Neuronal stem cell (in vitro differentiated cells): ENCODE data around the gene CNTNAP5.

Experiments used
- DNase-seq: peaks from one replicate; pipeline ENCODE4 v3.0.0-alpha.2; 2013; ENCODE audit warnings: low spot score
- H2AFZ ChIP-seq: one replicate; pipeline ENCODE4 v1.6.1; 2013; ENCODE audit warnings: mild to moderate bottlenecking, low read length, inconsistent platforms
- H2AK5ac ChIP-seq: 2 replicates; pipeline ENCODE4 v1.6.1; 2013; ENCODE audit warnings: low read depth, mild to moderate bottlenecking, inconsistent platforms, low read length, moderate library complexity, mixed read lengths
- H2BK120ac ChIP-seq: 2 replicates; pipeline ENCODE4 v1.6.1; 2013; ENCODE audit warnings: low read depth, mild to moderate bottlenecking, inconsistent platforms, low read length, moderate library complexity, mixed read lengths
- H2BK12ac ChIP-seq: one replicate; pipeline ENCODE4 v1.6.1; 2013; ENCODE audit warnings: low read length, inconsistent platforms
- H2BK15ac ChIP-seq: 2 replicates; pipeline ENCODE4 v1.6.1; 2013; ENCODE audit warnings: mild to moderate bottlenecking, low read length, inconsistent platforms, mixed read lengths
- H2BK5ac ChIP-seq: one replicate; pipeline ENCODE4 v1.6.1; 2013; ENCODE audit warnings: inconsistent platforms, mild to moderate bottlenecking, low read length, moderate library complexity
- H3K14ac ChIP-seq: one replicate; pipeline ENCODE4 v1.6.1; 2013; ENCODE audit warnings: low read length, inconsistent platforms
- H3K18ac ChIP-seq: 2 replicates; pipeline ENCODE4 v1.6.1; 2013; ENCODE audit warnings: low read length, inconsistent platforms
- H3K23ac ChIP-seq: 2 replicates; pipeline ENCODE4 v1.6.1; 2013; ENCODE audit warnings: low read depth, mild to moderate bottlenecking, mixed read lengths, low read length, inconsistent platforms; ENCODE audit not compliant: poor library complexity
- H3K27ac ChIP-seq: replicated peaks from 3 replicates; pipeline ENCODE4 v1.5.1; 2013; ENCODE audit warnings: low read length, inconsistent platforms
- H3K27me3 ChIP-seq, 3 experiments: 2 replicates each; pipeline ENCODE4 v1.6.1; 2013; ENCODE audit warnings: low read length in 3 of 3, mild to moderate bottlenecking in 2 of 3, inconsistent platforms in 1 of 3, low read depth in 1 of 3, mixed read lengths in 1 of 3, moderate library complexity in 1 of 3; ENCODE audit not compliant: control insufficient read depth in 3 of 3, insufficient read depth in 3 of 3
- H3K36me3 ChIP-seq, 2 donors: replicated peaks in 1 of 2; 2 replicates each; pipeline ENCODE4 v1.6.1; 2013; ENCODE audit warnings: low read length in 2 of 2; ENCODE audit not compliant: control insufficient read depth in 2 of 2, insufficient read depth in 2 of 2
- H3K4ac ChIP-seq: 2 replicates; pipeline ENCODE4 v1.6.1; 2013; ENCODE audit warnings: inconsistent platforms, mild to moderate bottlenecking, low read length, moderate library complexity
- H3K4me1 ChIP-seq, 2 donors: 1 replicate in 1 of 2; 2 replicates in 1 of 2; pipeline ENCODE4 v1.6.1; 2013; ENCODE audit warnings: low read length in 2 of 2, low read depth in 1 of 2; ENCODE audit not compliant: control insufficient read depth in 2 of 2, insufficient read depth in 1 of 2
- H3K4me2 ChIP-seq: one replicate; pipeline ENCODE4 v1.6.1; 2013; ENCODE audit warnings: mild to moderate bottlenecking, low read length, inconsistent platforms; ENCODE audit not compliant: insufficient read depth, poor library complexity, severe bottlenecking
- H3K4me3 ChIP-seq, 2 donors: 2 replicates each; pipeline ENCODE4 v1.5.1; 2013; ENCODE audit warnings: low read length in 2 of 2, mild to moderate bottlenecking in 2 of 2, inconsistent platforms in 1 of 2, moderate library complexity in 1 of 2
- H3K79me1 ChIP-seq: one replicate; pipeline ENCODE4 v1.6.1; 2013; ENCODE audit warnings: low read depth, mild to moderate bottlenecking, inconsistent platforms, low read length, moderate library complexity
- H3K9ac ChIP-seq: one replicate; pipeline ENCODE4 v1.6.1; 2013; ENCODE audit warnings: mild to moderate bottlenecking, low read depth, low read length, inconsistent platforms; ENCODE audit not compliant: poor library complexity
- H3K9me3 ChIP-seq, 2 donors: replicated peaks in 1 of 2; 2 replicates each; pipeline versions ENCODE3 to v1.6.1; 2013; ENCODE audit warnings: low read length in 2 of 2, mild to moderate bottlenecking in 2 of 2, inconsistent platforms in 1 of 2, low read depth in 1 of 2, mixed read lengths in 1 of 2, moderate library complexity in 1 of 2; ENCODE audit not compliant: control insufficient read depth in 2 of 2, insufficient read depth in 1 of 2
- H4K8ac ChIP-seq: one replicate; pipeline ENCODE4 v1.6.1; 2013; ENCODE audit warnings: low read depth, mild to moderate bottlenecking, inconsistent platforms, low read length, moderate library complexity
- H4K91ac ChIP-seq: one replicate; pipeline ENCODE4 v1.6.1; 2013; ENCODE audit warnings: low read length, low read depth, mild to moderate bottlenecking, inconsistent platforms; ENCODE audit not compliant: poor library complexity
- WGBS, 2 donors: extraction: QIAGEN DNeasy Blood & Tissue Kit; methylation state at CpG; one replicate each; pipeline ENCODE4 v1.1.7; 2013; ENCODE audit warnings: missing lambda C conversion rate in 2 of 2, mixed read lengths in 1 of 2; ENCODE audit not compliant: insufficient read length in 2 of 2, insufficient replicate concordance in 1 of 2; ENCODE audit errors: extremely low coverage in 2 of 2; 5-methylcytosine and 5-hydroxymethylcytosine counted together

The CNTNAP5 gene

GRCh38 chr2:124162256-124162655, 137.2 kb downstream of the CNTNAP5 start:
- Histone ChIP-seq H3K79me1 (no peaks in the 10 kb centered on the region), H2BK15ac (no peak overlapping the region), H3K27ac (no peak overlapping the region), H3K4me1 (peaks cover 0 to 2% of the 10 kb centered on the region in 2 donors), H3K36me3 (no peaks in the 10 kb centered on the region), H2AFZ (no peak overlapping the region), H3K23ac (no peak overlapping the region), H3K9me3 (no peaks in the 10 kb centered on the region), H2BK5ac (no peak overlapping the region), H2BK12ac (no peak overlapping the region), H3K4ac (no peak overlapping the region), H3K4me3 (no peak overlapping the region), H3K9ac (no peak overlapping the region), H4K91ac (no peak overlapping the region), H3K4me2 (no peak overlapping the region), H3K18ac (no peak overlapping the region), H3K27me3 (no peaks in the 10 kb centered on the region), H2BK120ac (no peak overlapping the region), H3K14ac (no peak overlapping the region), H4K8ac (no peak overlapping the region), H2AK5ac (no peak overlapping the region)
- no peak for DNase-seq

- no peak overlapping the region for H3K4me3 ChIP-seq
- H2BK15ac ChIP-seq, result no peak overlapping the region
- H3K18ac ChIP-seq, result no peak overlapping the region
- no peak overlapping the region for H3K9ac ChIP-seq
- no peak overlapping the region for H2BK120ac ChIP-seq
- no peak overlapping the region for H2BK5ac ChIP-seq
- H3K79me1 ChIP-seq, result no peaks in the 10 kb centered on the region
- H3K27me3 ChIP-seq, result no peaks in the 10 kb centered on the region
- no peak overlapping the region for H2BK12ac ChIP-seq
- no peak overlapping the region for H3K4ac ChIP-seq
- no peak overlapping the region for H3K14ac ChIP-seq
- H2AK5ac ChIP-seq, result no peak overlapping the region
- H4K91ac ChIP-seq, result no peak overlapping the region
- peaks cover 0 to 2% of the 10 kb centered on the region in 2 donors for H3K4me1 ChIP-seq
- no peaks in the 10 kb centered on the region for H3K9me3 ChIP-seq
- H3K23ac ChIP-seq, result no peak overlapping the region
- H3K27ac ChIP-seq, result no peak overlapping the region
- H4K8ac ChIP-seq, result no peak overlapping the region
- no CpG with 5 or more reads among the region's 2 CpGs for WGBS, 2 donors
- DNase-seq, result no peak
- no peak overlapping the region for H3K4me2 ChIP-seq
- H2AFZ ChIP-seq, result no peak overlapping the region
- no peaks in the 10 kb centered on the region for H3K36me3 ChIP-seq
These were observed 138.8 kb downstream of the CNTNAP5 start for GRCh38 chr2:124163840-124164239.

- DNase-seq, result no peak
- Histone ChIP-seq H2AK5ac (no peak overlapping the region), H3K9ac (no peak overlapping the region), H3K27ac (no peak overlapping the region), H3K4me1 (peaks cover 0 to 2% of the 10 kb centered on the region in 2 donors), H3K14ac (no peak overlapping the region), H2BK15ac (no peak overlapping the region), H2BK5ac (no peak overlapping the region), H4K8ac (no peak overlapping the region), H2AFZ (no peak overlapping the region), H3K4ac (no peak overlapping the region), H3K23ac (no peak overlapping the region), H3K9me3 (no peaks in the 10 kb centered on the region), H3K36me3 (no peaks in the 10 kb centered on the region), H3K4me3 (no peak overlapping the region), H3K4me2 (no peak overlapping the region), H3K18ac (no peak overlapping the region), H2BK120ac (no peak overlapping the region), H2BK12ac (no peak overlapping the region), H3K27me3 (no peaks in the 10 kb centered on the region), H3K79me1 (no peaks in the 10 kb centered on the region), H4K91ac (no peak overlapping the region)
- WGBS, 2 donors, result no CpG with 5 or more reads among the region's 6 CpGs
These were observed 140.6 kb downstream of the CNTNAP5 start for GRCh38 chr2:124165698-124166097.

GRCh38 chr2:124171472-124172063, 146.5 kb downstream of the CNTNAP5 start:
- Histone ChIP-seq H2AFZ (no peak overlapping the region), H3K4me1 (no peaks in the 10 kb centered on the region), H3K18ac (no peak overlapping the region), H2BK15ac (no peak overlapping the region), H3K23ac (no peak overlapping the region), H3K27ac (no peak overlapping the region), H3K4ac (no peak overlapping the region), H2BK12ac (no peak overlapping the region), H3K4me3 (no peak overlapping the region), H4K91ac (no peak overlapping the region), H2BK120ac (no peak overlapping the region), H3K79me1 (no peaks in the 10 kb centered on the region), H3K14ac (no peak overlapping the region), H4K8ac (no peak overlapping the region), H3K4me2 (no peak overlapping the region), H2AK5ac (no peak overlapping the region), H3K36me3 (no peaks in the 10 kb centered on the region), H3K9ac (no peak overlapping the region), H3K27me3 (no peaks in the 10 kb centered on the region), H2BK5ac (no peak overlapping the region), H3K9me3 (no peaks in the 10 kb centered on the region)
- no peak for DNase-seq
- no CpG with 5 or more reads among the region's 3 CpGs for WGBS, 2 donors
